ENCODE measurements around the gene EEF1A2. TPM values are rescaled to one million over a fixed set of nuclear protein-coding genes. Genes with fewer than 3 reads are reported as not detected.

Gene EEF1A2
- total RNA-seq, 6 experiments from 2014 or later, result 0.22 to 153 (median 1.0) TPM

DNA sequence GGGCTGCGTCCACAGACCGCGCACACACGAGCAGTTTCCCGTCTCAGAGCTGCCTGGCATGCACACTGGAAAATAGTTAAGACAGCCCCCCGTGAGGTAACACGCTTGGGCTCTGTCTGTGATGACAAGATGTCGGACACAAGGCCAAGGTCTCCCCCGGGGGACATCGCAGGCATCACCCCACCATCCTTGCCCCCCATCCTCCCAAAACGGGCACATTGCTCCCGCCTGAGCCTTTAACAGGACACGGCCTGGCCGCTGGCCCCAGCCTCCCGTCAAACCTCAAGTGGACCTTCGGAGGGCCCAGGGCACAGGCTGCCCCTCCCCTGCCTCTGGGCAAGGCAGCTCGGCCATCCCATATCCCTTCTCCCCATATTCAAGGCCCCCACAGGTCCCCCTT is 32.0 kb downstream of the EEF1A2 start:
- Histone ChIP-seq H3K9me3 (no peaks in the 10 kb centered on the region), H3K4me3 (no peak overlapping the region), H3K36me3 (no peaks in the 10 kb centered on the region), H3K27me3 (peaks cover 0 to 12% of the 10 kb centered on the region in 2 donors), H3K27ac (no peak overlapping the region), H3K4me1 (no peaks in the 10 kb centered on the region)
- intact Hi-C loops (cut with DNase I), result no loop called here
- WGBS (ENCODE audit: insufficient coverage, low coverage, low lambda C conversion rate, missing lambda C conversion rate), result no CpG with 5 or more reads among the region's 17 CpGs
- DNase-seq, result no peak
- TF ChIP-seq, protein P1, sequence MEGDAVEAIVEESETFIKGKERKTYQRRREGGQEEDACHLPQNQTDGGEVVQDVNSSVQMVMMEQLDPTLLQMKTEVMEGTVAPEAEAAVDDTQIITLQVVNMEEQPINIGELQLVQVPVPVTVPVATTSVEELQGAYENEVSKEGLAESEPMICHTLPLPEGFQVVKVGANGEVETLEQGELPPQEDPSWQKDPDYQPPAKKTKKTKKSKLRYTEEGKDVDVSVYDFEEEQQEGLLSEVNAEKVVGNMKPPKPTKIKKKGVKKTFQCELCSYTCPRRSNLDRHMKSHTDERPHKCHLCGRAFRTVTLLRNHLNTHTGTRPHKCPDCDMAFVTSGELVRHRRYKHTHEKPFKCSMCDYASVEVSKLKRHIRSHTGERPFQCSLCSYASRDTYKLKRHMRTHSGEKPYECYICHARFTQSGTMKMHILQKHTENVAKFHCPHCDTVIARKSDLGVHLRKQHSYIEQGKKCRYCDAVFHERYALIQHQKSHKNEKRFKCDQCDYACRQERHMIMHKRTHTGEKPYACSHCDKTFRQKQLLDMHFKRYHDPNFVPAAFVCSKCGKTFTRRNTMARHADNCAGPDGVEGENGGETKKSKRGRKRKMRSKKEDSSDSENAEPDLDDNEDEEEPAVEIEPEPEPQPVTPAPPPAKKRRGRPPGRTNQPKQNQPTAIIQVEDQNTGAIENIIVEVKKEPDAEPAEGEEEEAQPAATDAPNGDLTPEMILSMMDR (IDR thresholded peaks at IDR 0.05), result no peak
- no peak for TF ChIP-seq POLR2A (IDR thresholded peaks at IDR 0.05)
- no peak for ATAC-seq

DNA sequence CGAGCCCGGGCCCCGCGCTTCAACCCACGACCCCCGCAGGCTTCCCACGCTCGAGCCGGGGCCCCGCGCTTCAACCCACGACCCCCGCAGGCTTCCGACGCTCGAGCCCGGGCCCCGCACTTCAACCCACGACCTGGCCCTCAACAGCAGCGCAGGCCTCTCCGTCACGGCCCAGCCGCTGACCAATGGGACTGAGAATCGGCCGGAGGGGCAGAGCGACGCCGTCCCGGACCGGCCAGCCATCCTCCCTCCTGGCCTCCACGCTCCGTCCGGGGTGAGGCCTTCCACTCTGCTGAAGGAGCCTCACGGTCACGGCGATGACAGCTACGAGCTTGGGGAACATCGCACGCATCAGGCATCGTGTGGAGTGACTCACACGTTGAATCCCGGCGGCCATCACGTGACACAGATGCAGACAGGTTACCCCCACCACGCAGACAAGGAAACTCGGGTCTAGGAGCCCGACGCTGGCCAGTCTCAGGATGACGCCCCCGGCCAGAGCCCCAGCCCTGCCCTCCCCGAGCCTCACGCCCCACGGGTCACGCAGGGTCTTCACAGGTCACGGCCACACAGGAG is 32.5 kb downstream of the EEF1A2 start:
- Histone ChIP-seq H3K27me3 (peaks cover 0 to 7% of the 10 kb centered on the region in 2 donors), H3K9me3 (no peaks in the 10 kb centered on the region), H3K4me1 (no peaks in the 10 kb centered on the region), H3K27ac (no peak overlapping the region), H3K36me3 (no peaks in the 10 kb centered on the region), H3K4me3 (no peak overlapping the region)
- WGBS (ENCODE audit: insufficient coverage, low coverage, low lambda C conversion rate, missing lambda C conversion rate), result 55% methylated on average over 20 of the region's 55 CpGs
- ATAC-seq (no peak), DNase-seq (no peak)
- intact Hi-C loops (cut with DNase I), result no loop called here
- TF ChIP-seq, protein P1 (IDR thresholded peaks at IDR 0.05), result no peak

DNA sequence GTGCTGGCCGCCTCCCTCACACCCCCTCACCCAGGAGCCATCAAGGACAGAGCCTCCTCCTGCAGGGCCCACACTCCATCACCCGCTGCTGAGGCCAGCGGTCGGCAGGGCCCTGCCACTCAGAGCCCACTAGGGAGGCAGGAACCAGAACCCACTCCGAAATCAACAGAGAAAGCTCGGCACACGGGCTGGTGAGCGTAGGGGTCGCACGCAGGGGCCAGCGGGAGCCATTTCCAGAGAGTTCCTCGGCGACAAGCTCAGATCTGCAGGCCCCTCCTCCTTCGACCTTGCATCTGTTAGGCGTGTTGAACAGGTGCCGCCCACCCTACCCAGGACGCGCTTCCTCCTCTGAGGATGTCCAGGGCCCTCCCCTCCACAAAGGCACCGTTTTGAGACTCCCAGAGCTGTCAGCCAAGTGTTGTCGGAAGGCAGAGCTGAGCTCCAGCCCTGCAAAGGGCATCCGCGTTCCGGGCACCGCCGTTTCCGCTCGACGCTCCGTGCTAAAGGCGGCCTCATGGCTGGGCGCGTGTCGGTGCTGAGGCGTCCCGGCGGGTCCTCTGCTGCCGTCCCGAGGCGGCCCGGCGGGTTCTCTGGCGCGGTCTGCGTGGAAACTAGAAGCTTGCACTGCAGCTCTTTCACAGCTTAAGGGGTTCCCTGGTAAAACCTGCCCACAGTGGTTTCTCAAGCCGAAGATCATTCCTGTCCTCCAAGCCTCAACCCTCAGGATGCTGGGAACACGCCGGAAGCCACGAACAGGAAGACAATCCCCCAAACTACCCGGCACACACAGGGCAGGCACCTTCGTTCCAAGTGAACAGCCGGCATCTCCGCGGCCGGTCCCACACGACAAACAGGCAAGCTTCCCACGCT is 33.3 kb downstream of the EEF1A2 start:
- ATAC-seq (no peak), DNase-seq (no peak)
- Histone ChIP-seq H3K27ac (no peak overlapping the region), H3K36me3 (no peaks in the 10 kb centered on the region), H3K9me3 (no peaks in the 10 kb centered on the region), H3K27me3 (no peaks in the 10 kb centered on the region), H3K4me1 (no peaks in the 10 kb centered on the region), H3K4me3 (no peak overlapping the region)
- WGBS (ENCODE audit: insufficient coverage, low coverage, low lambda C conversion rate, missing lambda C conversion rate), result 73% methylated on average over 5 of the region's 56 CpGs
- TF ChIP-seq, protein P1 (IDR thresholded peaks at IDR 0.05), result no peak
- intact Hi-C loops (cut with DNase I), result no loop called here

DNA sequence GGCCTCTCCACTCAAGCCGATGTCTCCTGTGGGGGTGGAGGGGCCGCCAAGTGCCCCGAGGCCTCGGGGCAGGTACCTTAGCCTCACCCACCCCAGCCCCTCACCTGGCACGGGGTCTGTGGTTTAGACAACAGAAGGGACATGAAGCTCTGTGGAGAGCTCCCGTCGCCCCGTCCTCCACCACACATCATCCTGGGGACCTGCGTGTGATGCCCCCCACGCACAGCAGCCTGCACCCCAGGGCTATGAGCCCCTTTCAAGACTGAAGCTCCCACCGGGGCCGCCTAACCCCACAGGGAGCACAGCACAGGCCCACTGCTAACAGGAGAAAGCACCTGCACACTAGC is 34.6 kb downstream of the EEF1A2 start:
- no peaks in the 10 kb centered on the region for H3K27me3 ChIP-seq

More for the DNA sequence above, 34.6 kb downstream of the EEF1A2 start:
- H3K4me1 ChIP-seq, result no peaks in the 10 kb centered on the region
- DNase-seq (no peak), ATAC-seq (no peak)
- WGBS (ENCODE audit: insufficient coverage, low coverage, low lambda C conversion rate, missing lambda C conversion rate), result no CpG with 5 or more reads among the region's 12 CpGs
- H3K27ac ChIP-seq, result no peak overlapping the region
- no peak for TF ChIP-seq POLR2A (IDR thresholded peaks at IDR 0.05)
- TF ChIP-seq, protein P1 (IDR thresholded peaks at IDR 0.05), result no peak
- no peak overlapping the region for H3K4me3 ChIP-seq
- intact Hi-C loops (cut with DNase I), result no loop called here
- H3K9me3 ChIP-seq, result no peaks in the 10 kb centered on the region
- no peaks in the 10 kb centered on the region for H3K36me3 ChIP-seq

All from right lobe of liver (tissue), 6 donors.